Activated naive CD8-positive, alpha-beta T cell treated with anti-CD3 and anti-CD28 coated beads, Interleukin-2, amount 10 ng/mL, durations not matched to agents 7 days and 5 days (primary cell): ENCODE results near the gene RWDD4. TPM values are rescaled to one million over a fixed set of nuclear protein-coding genes. Genes with fewer than 3 reads are reported as not detected.
"Not testable (repeated sequence)": the region's sequence is repeated elsewhere in the genome, so short reads cannot be mapped to it uniquely, and the experiment has no call there.

Experiments
- ATAC-seq: fragments of 150-1000 bp; cut with Tn5 transposase; one replicate; pipeline ENCODE4 v1.10.0; 2021; ENCODE audit warnings: low read depth, moderate library complexity
- POLR2A ChIA-PET: fragments of 350-600 bp; sonication (Branson Sonifier 250); formaldehyde crosslinking; loops from one replicate; lab custom pipeline; 2021; ENCODE audit warnings: antibody characterized with exemption; lab: Charles Lee
- DNase-seq: peaks from one replicate; pipeline ENCODE4 v3.0.0; 2021
- H3K27ac Mint-ChIP-seq: one replicate; pipeline ENCODE4 v1.8.0; 2022; ENCODE audit warnings: mild to moderate bottlenecking, mixed read lengths
- H3K27me3 Mint-ChIP-seq: one replicate; pipeline ENCODE4 v1.8.0; 2022; ENCODE audit warnings: mild to moderate bottlenecking, moderate library complexity, mixed read lengths
- H3K36me3 Mint-ChIP-seq: one replicate; pipeline ENCODE4 v1.8.0; 2021; ENCODE audit warnings: mild to moderate bottlenecking, mixed read lengths
- H3K4me1 Mint-ChIP-seq: one replicate; pipeline ENCODE4 v1.8.0; 2021; ENCODE audit warnings: mixed read lengths
- H3K4me3 Mint-ChIP-seq: one replicate; pipeline ENCODE4 v1.8.0; 2022; ENCODE audit warnings: mild to moderate bottlenecking, moderate library complexity, mixed read lengths
- H3K9me3 Mint-ChIP-seq: one replicate; pipeline ENCODE4 v1.8.0; 2021; ENCODE audit warnings: mixed read lengths
- total RNA-seq, 2 experiments: library from RNA; stranded (reverse); gene quantifications; one replicate each; pipeline ENCODE4 v1.2.3, GENCODE V29; 2021

RWDD4 gene
- total RNA-seq, 2 experiments from 2014 or later, result 13.9 to 14.1 TPM

- no peak overlapping the region for H3K4me3 Mint-ChIP-seq
- peaks cover 1% of the 10 kb centered on the region for H3K27me3 Mint-ChIP-seq
- no peaks in the 10 kb centered on the region for H3K36me3 Mint-ChIP-seq
- peaks cover 4% of the 10 kb centered on the region for H3K4me1 Mint-ChIP-seq
- POLR2A ChIA-PET, result no interaction called here
- no peaks in the 10 kb centered on the region for H3K9me3 Mint-ChIP-seq
- ATAC-seq, result no peak
- DNase-seq, result no peak
- no peak overlapping the region for H3K27ac Mint-ChIP-seq
These were observed 26.3 kb downstream of the RWDD4 start for GRCh38 chr4:183632689-183633088.

- POLR2A ChIA-PET, result no interaction called here
- no peak overlapping the region for H3K4me3 Mint-ChIP-seq
- DNase-seq (no peak), ATAC-seq (no peak)
- no peaks in the 10 kb centered on the region for H3K9me3 Mint-ChIP-seq
- H3K27me3 Mint-ChIP-seq, result peaks cover 1% of the 10 kb centered on the region
- no peak overlapping the region for H3K27ac Mint-ChIP-seq
- H3K36me3 Mint-ChIP-seq, result no peaks in the 10 kb centered on the region
- H3K4me1 Mint-ChIP-seq, result peaks cover 2% of the 10 kb centered on the region
These were observed 27.3 kb downstream of the RWDD4 start for GRCh38 chr4:183631577-183632198.

- POLR2A ChIA-PET, result no interaction called here
- Mint-ChIP-seq H3K36me3 (no peaks in the 10 kb centered on the region), H3K9me3 (no peaks in the 10 kb centered on the region), H3K4me1 (no peaks in the 10 kb centered on the region), H3K27me3 (peaks cover 1% of the 10 kb centered on the region), H3K4me3 (no peak overlapping the region), H3K27ac (no peak overlapping the region)
- ATAC-seq, result no peak
- DNase-seq, result no peak
These were observed 30.9 kb downstream of the RWDD4 start for GRCh38 chr4:183627979-183628588.

- ATAC-seq, DNase-seq, H3K4me3 Mint-ChIP-seq, H3K9me3 Mint-ChIP-seq, H3K27ac Mint-ChIP-seq, H3K4me1 Mint-ChIP-seq, H3K27me3 Mint-ChIP-seq, H3K36me3 Mint-ChIP-seq, POLR2A ChIA-PET: not testable (repeated sequence)
These were observed 31.7 kb downstream of the RWDD4 start for GRCh38 chr4:183627286-183627685.

- Mint-ChIP-seq H3K27me3 (no peaks in the 10 kb centered on the region), H3K4me1 (peaks cover 3% of the 10 kb centered on the region)
- POLR2A ChIA-PET, result no interaction called here
These were observed 32.8 kb downstream of the RWDD4 start for GRCh38 chr4:183626168-183626567.

GRCh38 chr4:183624548-183624947, 34.4 kb downstream of the RWDD4 start:
- Mint-ChIP-seq H3K4me3 (no peak overlapping the region), H3K4me1 (peaks cover 3% of the 10 kb centered on the region)

More at GRCh38 chr4:183626168-183626567, 32.8 kb downstream of the RWDD4 start:
- Mint-ChIP-seq H3K4me3 (no peak overlapping the region), H3K27ac (no peak overlapping the region), H3K9me3 (no peaks in the 10 kb centered on the region), H3K36me3 (no peaks in the 10 kb centered on the region)
- ATAC-seq (no peak), DNase-seq (no peak)

GRCh38 chr4:183621875-183622274, 37.1 kb downstream of the RWDD4 start:
- ATAC-seq (no peak), DNase-seq (no peak)
- Mint-ChIP-seq H3K4me3 (no peak overlapping the region), H3K27ac (no peak overlapping the region), H3K4me1 (peaks cover 3% of the 10 kb centered on the region), H3K9me3 (no peaks in the 10 kb centered on the region), H3K27me3 (peaks cover 4% of the 10 kb centered on the region), H3K36me3 (no peaks in the 10 kb centered on the region)
- POLR2A ChIA-PET, result no interaction called here

More at GRCh38 chr4:183624548-183624947, 34.4 kb downstream of the RWDD4 start:
- no peak for DNase-seq
- no peaks in the 10 kb centered on the region for H3K9me3 Mint-ChIP-seq
- H3K27me3 Mint-ChIP-seq, result no peaks in the 10 kb centered on the region
- H3K27ac Mint-ChIP-seq, result no peak overlapping the region
- no peaks in the 10 kb centered on the region for H3K36me3 Mint-ChIP-seq
- ATAC-seq, result no peak
- POLR2A ChIA-PET, result no interaction called here

GRCh38 chr4:183620421-183620820, 38.6 kb downstream of the RWDD4 start:
- POLR2A ChIA-PET, result no interaction called here
- Mint-ChIP-seq H3K27me3 (peaks cover 9% of the 10 kb centered on the region), H3K36me3 (no peaks in the 10 kb centered on the region), H3K4me1 (peaks cover 3% of the 10 kb centered on the region), H3K27ac (no peak overlapping the region), H3K4me3 (no peak overlapping the region), H3K9me3 (no peaks in the 10 kb centered on the region)
- DNase-seq (no peak), ATAC-seq (no peak)

- POLR2A ChIA-PET, result no interaction called here
- H3K36me3 Mint-ChIP-seq, result no peaks in the 10 kb centered on the region
- ATAC-seq, result no peak
- no peak overlapping the region for H3K27ac Mint-ChIP-seq
- H3K4me1 Mint-ChIP-seq, result peaks cover 3% of the 10 kb centered on the region
- H3K4me3 Mint-ChIP-seq, result no peak overlapping the region
- peaks cover 18% of the 10 kb centered on the region for H3K27me3 Mint-ChIP-seq
- no peak for DNase-seq
- H3K9me3 Mint-ChIP-seq, result no peaks in the 10 kb centered on the region
These were observed 40.3 kb downstream of the RWDD4 start for GRCh38 chr4:183618681-183619080.

- H3K27me3 Mint-ChIP-seq, result peaks cover 18% of the 10 kb centered on the region
- no peak for DNase-seq
- no peaks in the 10 kb centered on the region for H3K36me3 Mint-ChIP-seq
- ATAC-seq, result no peak
- H3K4me3 Mint-ChIP-seq, result no peak overlapping the region
- no peaks in the 10 kb centered on the region for H3K9me3 Mint-ChIP-seq
- POLR2A ChIA-PET, result no interaction called here
- H3K4me1 Mint-ChIP-seq, result peaks cover 3% of the 10 kb centered on the region
- H3K27ac Mint-ChIP-seq, result no peak overlapping the region
These were observed 41.9 kb downstream of the RWDD4 start for GRCh38 chr4:183617075-183617474.

GRCh38 chr4:183612329-183613250, 46.4 kb downstream of the RWDD4 start:
- POLR2A ChIA-PET, result no interaction called here
- H3K36me3 Mint-ChIP-seq, result no peaks in the 10 kb centered on the region
- no peaks in the 10 kb centered on the region for H3K4me1 Mint-ChIP-seq
- no peak overlapping the region for H3K4me3 Mint-ChIP-seq
- H3K27me3 Mint-ChIP-seq, result peaks cover 18% of the 10 kb centered on the region
- DNase-seq (no peak), ATAC-seq (no peak)
- no peaks in the 10 kb centered on the region for H3K9me3 Mint-ChIP-seq
- H3K27ac Mint-ChIP-seq, result no peak overlapping the region

- ATAC-seq (no peak), DNase-seq (no peak)
- no peaks in the 10 kb centered on the region for H3K9me3 Mint-ChIP-seq
- peaks cover 14% of the 10 kb centered on the region for H3K27me3 Mint-ChIP-seq
- H3K4me3 Mint-ChIP-seq, result no peak overlapping the region
- POLR2A ChIA-PET, result no interaction called here
- H3K27ac Mint-ChIP-seq, result no peak overlapping the region
- H3K4me1 Mint-ChIP-seq, result no peaks in the 10 kb centered on the region
- H3K36me3 Mint-ChIP-seq, result no peaks in the 10 kb centered on the region
These were observed 47.7 kb downstream of the RWDD4 start for GRCh38 chr4:183611210-183611830.

GRCh38 chr4:183610613-183611012, 48.4 kb downstream of the RWDD4 start:
- Mint-ChIP-seq H3K4me3 (no peak overlapping the region), H3K27ac (no peak overlapping the region), H3K36me3 (no peaks in the 10 kb centered on the region), H3K9me3 (no peaks in the 10 kb centered on the region), H3K27me3 (peaks cover 11% of the 10 kb centered on the region), H3K4me1 (no peaks in the 10 kb centered on the region)
- DNase-seq (no peak), ATAC-seq (no peak)
- POLR2A ChIA-PET, result no interaction called here
